GM23338 (cell line): ENCODE results near the gene INPP5K.

Source experiments
- CREB1 ChIP-seq: fragments of 250-450 bp; sonication (Bioruptor Pico); IDR thresholded peaks from 2 replicates; pipeline ENCODE4 v1.5.0; 2020; ENCODE audit warnings: low read depth, mild to moderate bottlenecking, moderate library complexity
- EZH2 ChIP-seq: fragments of 200-600 bp; sonication (generic); IDR thresholded peaks from one replicate; pipeline ENCODE4 v1.8.0; 2017; ENCODE audit warnings: antibody characterized with exemption, mild to moderate bottlenecking, low read depth; ENCODE audit not compliant: unreplicated experiment
- EZH2phosphoT487 ChIP-seq: fragments of 200-600 bp; sonication (generic); IDR thresholded peaks from one replicate; pipeline ENCODE4 v1.8.1; 2018; ENCODE audit warnings: antibody characterized with exemption; ENCODE audit not compliant: unreplicated experiment
- JUNB ChIP-seq: IDR thresholded peaks from one replicate; pipeline ENCODE4 v1.6.1; 2016; ENCODE audit warnings: antibody characterized with exemption; ENCODE audit not compliant: unreplicated experiment
- NANOG ChIP-seq: IDR thresholded peaks from 2 replicates; pipeline ENCODE4 v1.6.1; 2016; ENCODE audit warnings: antibody characterized with exemption, borderline replicate concordance
- POLR2AphosphoS5 ChIP-seq: IDR thresholded peaks from 2 replicates; pipeline ENCODE4 v1.6.1; 2016; ENCODE audit warnings: antibody characterized with exemption, low read depth
- STAT1 ChIP-seq: IDR thresholded peaks from one replicate; pipeline ENCODE4 v1.6.1; 2016; ENCODE audit warnings: antibody characterized with exemption; ENCODE audit not compliant: unreplicated experiment
- ZNF114 ChIP-seq: fragments of 250-450 bp; sonication (Bioruptor Pico); IDR thresholded peaks from 2 replicates; pipeline ENCODE4 v1.5.0; 2020; ENCODE audit warnings: mild to moderate bottlenecking, moderate library complexity
- ZNF331 ChIP-seq: fragments of 250-450 bp; sonication (Bioruptor Pico); IDR thresholded peaks from 2 replicates; pipeline ENCODE4 v1.5.0; 2020; ENCODE audit warnings: low read depth, mild to moderate bottlenecking, moderate library complexity
- TF ChIP-seq, protein P1 (sequence below), 2 experiments: fragments of 200-600 bp in 1 of 2; sonication (generic) in 1 of 2; conservative IDR thresholded peaks; 2 replicates each; pipeline versions ENCODE4 v1.5.1 to v1.6.1; 2016 to 2017; ENCODE audit warnings: antibody characterized with exemption in 2 of 2, low read depth in 2 of 2, mild to moderate bottlenecking in 2 of 2, moderate library complexity in 1 of 2
- TF ChIP-seq, protein P2 (sequence below): IDR thresholded peaks from one replicate; pipeline ENCODE4 v1.6.1; 2018; ENCODE audit warnings: antibody characterized with exemption; ENCODE audit not compliant: unreplicated experiment
- TF ChIP-seq, protein P3 (sequence below): IDR thresholded peaks from 2 replicates; pipeline ENCODE4 v1.6.1; 2016; ENCODE audit warnings: antibody characterized with exemption

DNA sequence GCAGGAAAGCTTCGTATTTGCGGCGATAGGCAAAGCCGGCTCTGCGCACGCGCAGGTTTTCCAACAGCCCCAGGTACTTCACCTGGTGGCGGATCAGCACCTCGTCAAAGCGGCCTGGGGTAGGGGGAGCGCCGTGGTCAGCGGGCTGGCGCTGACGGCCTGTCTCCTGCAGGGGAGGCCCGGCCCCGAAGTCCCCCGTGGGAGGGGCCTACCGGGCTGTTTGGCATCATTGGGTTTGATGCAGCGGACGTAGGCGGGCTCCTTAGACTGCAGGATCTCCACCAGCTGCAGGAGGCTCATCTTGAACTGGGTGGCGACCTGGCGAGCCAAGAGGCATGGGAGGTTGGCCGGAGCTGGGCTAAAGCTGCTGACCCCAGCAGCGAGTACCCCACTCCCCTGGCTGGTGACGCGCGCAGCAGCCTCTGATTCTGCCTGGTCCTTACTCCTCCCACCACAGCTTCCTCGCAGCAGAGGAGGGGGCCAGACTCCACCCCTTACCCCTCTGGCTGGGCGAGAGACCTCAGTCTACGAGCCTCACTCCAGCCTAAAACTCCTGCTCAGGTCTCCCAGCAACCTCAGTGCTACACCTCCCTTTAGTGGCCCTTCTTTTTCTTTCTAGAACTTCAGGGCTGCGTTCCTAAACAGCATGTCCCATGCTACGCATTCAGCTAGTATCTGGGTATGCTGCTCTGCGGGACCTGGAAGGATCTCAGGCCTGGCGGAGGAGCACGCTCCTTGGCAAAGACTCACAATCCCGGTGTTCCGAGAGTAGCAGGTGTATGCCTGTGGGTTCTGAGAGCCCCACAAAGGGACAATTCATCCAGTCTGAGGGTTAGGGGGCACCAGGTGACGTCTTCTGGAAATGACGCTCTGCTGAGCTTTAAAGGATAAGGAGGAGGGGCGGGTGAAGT lies 44.2 kb downstream of the INPP5K start:
- TF ChIP-seq, protein P1, sequence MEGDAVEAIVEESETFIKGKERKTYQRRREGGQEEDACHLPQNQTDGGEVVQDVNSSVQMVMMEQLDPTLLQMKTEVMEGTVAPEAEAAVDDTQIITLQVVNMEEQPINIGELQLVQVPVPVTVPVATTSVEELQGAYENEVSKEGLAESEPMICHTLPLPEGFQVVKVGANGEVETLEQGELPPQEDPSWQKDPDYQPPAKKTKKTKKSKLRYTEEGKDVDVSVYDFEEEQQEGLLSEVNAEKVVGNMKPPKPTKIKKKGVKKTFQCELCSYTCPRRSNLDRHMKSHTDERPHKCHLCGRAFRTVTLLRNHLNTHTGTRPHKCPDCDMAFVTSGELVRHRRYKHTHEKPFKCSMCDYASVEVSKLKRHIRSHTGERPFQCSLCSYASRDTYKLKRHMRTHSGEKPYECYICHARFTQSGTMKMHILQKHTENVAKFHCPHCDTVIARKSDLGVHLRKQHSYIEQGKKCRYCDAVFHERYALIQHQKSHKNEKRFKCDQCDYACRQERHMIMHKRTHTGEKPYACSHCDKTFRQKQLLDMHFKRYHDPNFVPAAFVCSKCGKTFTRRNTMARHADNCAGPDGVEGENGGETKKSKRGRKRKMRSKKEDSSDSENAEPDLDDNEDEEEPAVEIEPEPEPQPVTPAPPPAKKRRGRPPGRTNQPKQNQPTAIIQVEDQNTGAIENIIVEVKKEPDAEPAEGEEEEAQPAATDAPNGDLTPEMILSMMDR (conservative IDR thresholded peaks at IDR 0.05; ENCODE audit: low read depth in 2 of 2), result no peak
- TF ChIP-seq EZH2 (no peak), POLR2AphosphoS5 (no peak), CREB1 (peak; percentile 13; the same call in 1 of the 2 replicates), STAT1 (no peak), EZH2phosphoT487 (no peak), JUNB (no peak), ZNF331 (no peak), NANOG (no peak), ZNF114 (CRISPR knock-in tag) (no peak)
- TF ChIP-seq, protein P2, sequence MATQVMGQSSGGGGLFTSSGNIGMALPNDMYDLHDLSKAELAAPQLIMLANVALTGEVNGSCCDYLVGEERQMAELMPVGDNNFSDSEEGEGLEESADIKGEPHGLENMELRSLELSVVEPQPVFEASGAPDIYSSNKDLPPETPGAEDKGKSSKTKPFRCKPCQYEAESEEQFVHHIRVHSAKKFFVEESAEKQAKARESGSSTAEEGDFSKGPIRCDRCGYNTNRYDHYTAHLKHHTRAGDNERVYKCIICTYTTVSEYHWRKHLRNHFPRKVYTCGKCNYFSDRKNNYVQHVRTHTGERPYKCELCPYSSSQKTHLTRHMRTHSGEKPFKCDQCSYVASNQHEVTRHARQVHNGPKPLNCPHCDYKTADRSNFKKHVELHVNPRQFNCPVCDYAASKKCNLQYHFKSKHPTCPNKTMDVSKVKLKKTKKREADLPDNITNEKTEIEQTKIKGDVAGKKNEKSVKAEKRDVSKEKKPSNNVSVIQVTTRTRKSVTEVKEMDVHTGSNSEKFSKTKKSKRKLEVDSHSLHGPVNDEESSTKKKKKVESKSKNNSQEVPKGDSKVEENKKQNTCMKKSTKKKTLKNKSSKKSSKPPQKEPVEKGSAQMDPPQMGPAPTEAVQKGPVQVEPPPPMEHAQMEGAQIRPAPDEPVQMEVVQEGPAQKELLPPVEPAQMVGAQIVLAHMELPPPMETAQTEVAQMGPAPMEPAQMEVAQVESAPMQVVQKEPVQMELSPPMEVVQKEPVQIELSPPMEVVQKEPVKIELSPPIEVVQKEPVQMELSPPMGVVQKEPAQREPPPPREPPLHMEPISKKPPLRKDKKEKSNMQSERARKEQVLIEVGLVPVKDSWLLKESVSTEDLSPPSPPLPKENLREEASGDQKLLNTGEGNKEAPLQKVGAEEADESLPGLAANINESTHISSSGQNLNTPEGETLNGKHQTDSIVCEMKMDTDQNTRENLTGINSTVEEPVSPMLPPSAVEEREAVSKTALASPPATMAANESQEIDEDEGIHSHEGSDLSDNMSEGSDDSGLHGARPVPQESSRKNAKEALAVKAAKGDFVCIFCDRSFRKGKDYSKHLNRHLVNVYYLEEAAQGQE, result no peak
- TF ChIP-seq, protein P3, sequence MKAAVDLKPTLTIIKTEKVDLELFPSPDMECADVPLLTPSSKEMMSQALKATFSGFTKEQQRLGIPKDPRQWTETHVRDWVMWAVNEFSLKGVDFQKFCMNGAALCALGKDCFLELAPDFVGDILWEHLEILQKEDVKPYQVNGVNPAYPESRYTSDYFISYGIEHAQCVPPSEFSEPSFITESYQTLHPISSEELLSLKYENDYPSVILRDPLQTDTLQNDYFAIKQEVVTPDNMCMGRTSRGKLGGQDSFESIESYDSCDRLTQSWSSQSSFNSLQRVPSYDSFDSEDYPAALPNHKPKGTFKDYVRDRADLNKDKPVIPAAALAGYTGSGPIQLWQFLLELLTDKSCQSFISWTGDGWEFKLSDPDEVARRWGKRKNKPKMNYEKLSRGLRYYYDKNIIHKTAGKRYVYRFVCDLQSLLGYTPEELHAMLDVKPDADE, result no peak
